Fibroblast of lung (primary cell): Measurements from ENCODE around the gene CMC1.

Experiments used
- CTCF ChIP-seq, 2 donors: IDR thresholded peaks in 1 of 2; conservative IDR thresholded peaks in 1 of 2; 1 replicate in 1 of 2; 2 replicates in 1 of 2; pipeline ENCODE4 v1.5.1; 2011 to 2012; ENCODE audit warnings: low read length in 2 of 2, control low read depth in 1 of 2, inconsistent platforms in 1 of 2, low read depth in 1 of 2, mild to moderate bottlenecking in 1 of 2
- EZH2 ChIP-seq: IDR thresholded peaks from 2 replicates; pipeline ENCODE4 v1.5.1; 2012; ENCODE audit warnings: low read length, control low read depth, mild to moderate bottlenecking; ENCODE audit errors: missing control alignments

- TF ChIP-seq CTCF (conservative IDR thresholded peaks at IDR 0.05 in 1 of 2, IDR thresholded peaks at IDR 0.05 in 1 of 2; ENCODE audit: low read depth in 1 of 2, low read length in 2 of 2) (no peak), EZH2 (no peak)
Observed at GRCh38 chr3:28308196-28308595, 66.8 kb downstream of the CMC1 start.
